ENCODE measurements around the gene ABCC9.

DNA sequence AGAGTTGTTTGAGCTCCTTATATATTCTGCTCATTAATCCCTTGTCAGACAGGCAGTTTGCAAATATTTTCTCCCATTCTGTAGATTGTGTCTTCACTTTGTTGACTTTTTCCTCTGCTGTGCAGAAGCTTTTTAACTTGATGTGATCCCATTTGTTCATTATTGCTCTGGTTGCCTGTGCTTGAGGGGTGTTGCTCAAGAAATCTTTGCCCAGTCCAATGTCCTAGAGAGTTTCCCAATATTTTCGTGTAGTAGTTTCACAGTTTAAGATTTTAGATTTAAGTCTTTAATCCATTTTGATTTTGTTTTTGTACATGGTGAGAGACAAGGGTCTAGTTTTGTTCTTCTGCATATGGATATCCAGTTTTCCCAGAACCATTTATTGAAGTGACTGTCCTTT lies 19.8 kb downstream of the ABCC9 start:
- TF ChIP-seq CTCF (IDR thresholded peaks at IDR 0.05; ENCODE audit: extremely low read depth in 1 of 2, insufficient read depth in 1 of 2, low read depth in 1 of 2, low read length in 2 of 2), result no peak
- TF ChIP-seq POLR2A (IDR thresholded peaks at IDR 0.05; ENCODE audit: low read depth, low read length), result no peak
- TF ChIP-seq FOS (IDR thresholded peaks at IDR 0.05; ENCODE audit: borderline replicate concordance, insufficient read depth, low read length), result no peak
- no peak for TF ChIP-seq JUN (IDR thresholded peaks at IDR 0.05; ENCODE audit: borderline replicate concordance, insufficient read depth, insufficient read length, low read depth)
- TF ChIP-seq GATA2 (IDR thresholded peaks at IDR 0.05; ENCODE audit: insufficient read depth, insufficient read length, low read depth, low read length), result no peak
- no peak for TF ChIP-seq EZH2 (IDR thresholded peaks at IDR 0.05; ENCODE audit: borderline replicate concordance, low read depth, low read length, severe bottlenecking)
